Measurements from ENCODE around the gene CRTAP. TPM values are rescaled to one million over a fixed set of nuclear protein-coding genes. Genes with fewer than 3 reads are reported as not detected.

CRTAP gene
- polyA plus RNA-seq, 3 donors = 134 to 321 (median 317) TPM

DNA sequence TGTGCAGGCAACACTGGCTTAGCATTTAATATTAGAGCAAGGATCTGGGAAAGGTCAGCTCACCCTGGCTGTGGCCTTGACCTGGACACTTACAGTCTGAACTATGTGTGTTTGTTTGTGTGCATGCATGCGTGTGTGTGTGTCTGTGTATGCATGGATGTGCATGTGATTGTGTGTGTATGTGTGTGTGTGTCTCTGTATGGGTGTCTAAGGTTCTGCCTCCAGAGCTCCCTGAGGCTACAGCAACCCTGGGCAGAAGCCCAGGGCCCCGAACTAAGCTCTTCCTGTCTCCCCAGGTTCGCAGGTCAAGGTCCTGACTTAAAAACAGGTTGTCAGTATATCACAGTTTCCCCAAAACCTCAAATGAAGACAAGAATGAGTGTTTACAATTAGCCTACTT lies 53.5 kb downstream of the CRTAP start:
- Histone ChIP-seq H3K4me2 (replicated peaks; ENCODE audit: extremely low read depth, low read length, poor library complexity, severe bottlenecking) (no peak overlapping the region), H3K36me3 (replicated peaks in 1 of 2; ENCODE audit: control insufficient read depth in 1 of 2, insufficient read depth in 2 of 2, low read length in 2 of 2) (no peaks in the 10 kb centered on the region), H3K4me1 (ENCODE audit: control insufficient read depth in 1 of 2, insufficient read depth in 2 of 2, low read length in 2 of 2) (peaks cover 0 to 3% of the 10 kb centered on the region in 2 donors), H3K27ac (ENCODE audit: low read depth in 1 of 2, low read length in 2 of 2) (no peak overlapping the region), H3K9ac (ENCODE audit: insufficient read depth, low read length, poor library complexity, severe bottlenecking) (no peak overlapping the region), H3K9me3 (replicated peaks in 1 of 2; ENCODE audit: control insufficient read depth in 1 of 2, insufficient read depth in 1 of 2, low read length in 2 of 2) (no peaks in the 10 kb centered on the region), H3K79me2 (ENCODE audit: insufficient read depth, low read length) (no peaks in the 10 kb centered on the region), H3K4me3 (replicated peaks in 1 of 3; ENCODE audit: low read depth in 2 of 3, low read length in 3 of 3) (no peak overlapping the region), H2AFZ (ENCODE audit: insufficient read depth, low read depth, low read length, poor library complexity, severe bottlenecking) (no peak overlapping the region), H4K20me1 (ENCODE audit: insufficient read depth, low read length) (no peaks in the 10 kb centered on the region), H3K27me3 (ENCODE audit: control insufficient read depth in 2 of 2, insufficient read depth in 2 of 2, low read length in 2 of 2) (no peaks in the 10 kb centered on the region)
- no peak for DNase-seq
- Mint-ChIP-seq H3K4me3 (no peak overlapping the region), H3K9me3 (no peaks in the 10 kb centered on the region), H3K4me1 (peaks cover 12% of the 10 kb centered on the region), H3K27me3 (ENCODE audit: low read depth in 3 of 3) (no peaks in the 10 kb centered on the region), H3K27ac (no peak overlapping the region), H3K36me3 (no peaks in the 10 kb centered on the region)
- WGBS (ENCODE audit: insufficient coverage) = 88% methylated on average over 1 of the region's 3 CpGs
- TF ChIP-seq, protein P1, sequence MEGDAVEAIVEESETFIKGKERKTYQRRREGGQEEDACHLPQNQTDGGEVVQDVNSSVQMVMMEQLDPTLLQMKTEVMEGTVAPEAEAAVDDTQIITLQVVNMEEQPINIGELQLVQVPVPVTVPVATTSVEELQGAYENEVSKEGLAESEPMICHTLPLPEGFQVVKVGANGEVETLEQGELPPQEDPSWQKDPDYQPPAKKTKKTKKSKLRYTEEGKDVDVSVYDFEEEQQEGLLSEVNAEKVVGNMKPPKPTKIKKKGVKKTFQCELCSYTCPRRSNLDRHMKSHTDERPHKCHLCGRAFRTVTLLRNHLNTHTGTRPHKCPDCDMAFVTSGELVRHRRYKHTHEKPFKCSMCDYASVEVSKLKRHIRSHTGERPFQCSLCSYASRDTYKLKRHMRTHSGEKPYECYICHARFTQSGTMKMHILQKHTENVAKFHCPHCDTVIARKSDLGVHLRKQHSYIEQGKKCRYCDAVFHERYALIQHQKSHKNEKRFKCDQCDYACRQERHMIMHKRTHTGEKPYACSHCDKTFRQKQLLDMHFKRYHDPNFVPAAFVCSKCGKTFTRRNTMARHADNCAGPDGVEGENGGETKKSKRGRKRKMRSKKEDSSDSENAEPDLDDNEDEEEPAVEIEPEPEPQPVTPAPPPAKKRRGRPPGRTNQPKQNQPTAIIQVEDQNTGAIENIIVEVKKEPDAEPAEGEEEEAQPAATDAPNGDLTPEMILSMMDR (IDR thresholded peaks at IDR 0.05) = no peak
- intact Hi-C loops (cut with micrococcal nuclease) = no loop called here

DNA sequence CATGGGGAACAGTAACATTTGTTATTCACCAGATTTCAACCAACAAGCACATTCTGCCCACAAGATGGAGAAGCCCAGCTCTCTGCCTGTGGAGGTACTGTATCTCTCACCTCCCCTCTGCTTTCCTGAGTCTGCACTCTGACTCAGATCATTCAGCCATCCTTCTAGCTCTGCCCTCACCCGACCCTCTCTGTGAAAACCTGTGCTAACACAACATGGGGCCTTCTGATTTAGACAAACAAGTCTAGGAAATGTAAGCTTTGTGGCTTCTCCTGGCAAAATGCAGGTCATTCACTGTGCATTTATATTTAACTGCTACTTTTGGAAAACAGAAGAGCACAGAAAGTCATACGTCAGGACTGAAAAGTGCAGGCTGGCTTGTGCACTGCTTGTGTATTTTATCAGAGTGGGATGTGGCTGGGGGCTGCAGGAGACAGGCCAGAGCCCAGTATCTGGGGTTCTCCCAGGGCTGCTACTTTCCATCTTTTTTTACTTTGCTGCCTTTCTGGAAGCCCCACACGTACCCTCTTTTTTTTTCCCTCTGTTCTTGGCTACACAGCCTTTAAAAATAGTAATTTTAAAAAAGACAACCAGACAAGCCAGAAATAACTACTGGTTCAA lies 54.0 kb downstream of the CRTAP start:
- 70% methylated on average over 2 of the region's 3 CpGs for WGBS (ENCODE audit: insufficient coverage)
- intact Hi-C loops (cut with micrococcal nuclease) = no loop called here
- no peaks in the 10 kb centered on the region for H3K36me3 ChIP-seq (replicated peaks in 1 of 2; ENCODE audit: control insufficient read depth in 1 of 2, insufficient read depth in 2 of 2, low read length in 2 of 2)
- no peaks in the 10 kb centered on the region for H4K20me1 ChIP-seq (ENCODE audit: insufficient read depth, low read length)
- TF ChIP-seq, protein P1 (IDR thresholded peaks at IDR 0.05) = no peak
- Mint-ChIP-seq H3K27me3 (ENCODE audit: low read depth in 3 of 3) (no peaks in the 10 kb centered on the region), H3K4me1 (peaks cover 15% of the 10 kb centered on the region), H3K4me3 (no peak overlapping the region), H3K9me3 (no peaks in the 10 kb centered on the region), H3K27ac (no peak overlapping the region), H3K36me3 (no peaks in the 10 kb centered on the region)
- no peak overlapping the region for H2AFZ ChIP-seq (ENCODE audit: insufficient read depth, low read depth, low read length, poor library complexity, severe bottlenecking)
- no peak overlapping the region for H3K27ac ChIP-seq (ENCODE audit: low read depth in 1 of 2, low read length in 2 of 2)
- no peaks in the 10 kb centered on the region for H3K27me3 ChIP-seq (ENCODE audit: control insufficient read depth in 2 of 2, insufficient read depth in 2 of 2, low read length in 2 of 2)
- no peak for DNase-seq
- H3K4me2 ChIP-seq (replicated peaks; ENCODE audit: extremely low read depth, low read length, poor library complexity, severe bottlenecking) = no peak overlapping the region
- no peaks in the 10 kb centered on the region for H3K79me2 ChIP-seq (ENCODE audit: insufficient read depth, low read length)
- peaks cover 0 to 3% of the 10 kb centered on the region in 2 donors for H3K4me1 ChIP-seq (ENCODE audit: control insufficient read depth in 1 of 2, insufficient read depth in 2 of 2, low read length in 2 of 2)
- H3K4me3 ChIP-seq (replicated peaks in 1 of 3; ENCODE audit: low read depth in 2 of 3, low read length in 3 of 3) = no peak overlapping the region
- H3K9ac ChIP-seq (ENCODE audit: insufficient read depth, low read length, poor library complexity, severe bottlenecking) = no peak overlapping the region
- H3K9me3 ChIP-seq (replicated peaks in 1 of 2; ENCODE audit: control insufficient read depth in 1 of 2, insufficient read depth in 1 of 2, low read length in 2 of 2) = no peaks in the 10 kb centered on the region

All from CD14-positive monocyte (primary cell).